CD8-positive, alpha-beta memory T cell (primary cell): ENCODE results near the gene SDCCAG8. TPM values are rescaled to one million over a fixed set of nuclear protein-coding genes. Genes with fewer than 3 reads are reported as not detected.

Experiments
- CTCF ChIA-PET: fragments of 350-600 bp; sonication (Branson Sonifier 250); formaldehyde crosslinking; loops from one replicate; lab custom pipeline; 2021; ENCODE audit warnings: antibody characterized with exemption; lab: Charles Lee
- POLR2A ChIA-PET: fragments of 350-600 bp; sonication (Branson Sonifier 250); formaldehyde crosslinking; loops from one replicate; lab custom pipeline; 2021; ENCODE audit warnings: antibody characterized with exemption; lab: Charles Lee
- DNase-seq, 5 donors: peaks; one replicate each; pipeline versions ENCODE4 v3.0.0 to v3.0.0-alpha.2; 2020 to 2022; ENCODE audit warnings: mixed read lengths in 1 of 5
- H3K27ac ChIP-seq: one replicate; pipeline ENCODE4 v1.7.0; 2013; ENCODE audit warnings: low read depth, mild to moderate bottlenecking, low read length, moderate library complexity
- H3K27me3 ChIP-seq: 2 replicates; pipeline ENCODE4 v1.7.0; 2013; ENCODE audit warnings: low read length, mild to moderate bottlenecking; ENCODE audit not compliant: insufficient read depth, poor library complexity, severe bottlenecking
- H3K36me3 ChIP-seq: 2 replicates; pipeline ENCODE4 v1.7.0; 2013; ENCODE audit warnings: mild to moderate bottlenecking, low read length, moderate library complexity; ENCODE audit not compliant: insufficient read depth
- H3K4me1 ChIP-seq: 2 replicates; pipeline ENCODE4 v1.7.0; 2013; ENCODE audit warnings: mild to moderate bottlenecking, low read length, moderate library complexity; ENCODE audit not compliant: insufficient read depth
- H3K4me3 ChIP-seq: 2 replicates; pipeline ENCODE4 v1.7.0; 2013; ENCODE audit warnings: mild to moderate bottlenecking, low read length
- H3K9me3 ChIP-seq: 2 replicates; pipeline ENCODE4 v1.7.0; 2013; ENCODE audit warnings: mild to moderate bottlenecking, low read length
- H3K27ac Mint-ChIP-seq, 8 donors: one replicate each; pipeline ENCODE4 v1.8.0; 2020 to 2021; ENCODE audit warnings: mixed read lengths in 8 of 8, mild to moderate bottlenecking in 6 of 8, inconsistent platforms in 3 of 8, moderate library complexity in 3 of 8
- H3K27me3 Mint-ChIP-seq, 2 donors: one replicate each; pipeline ENCODE4 v1.8.0; 2020 to 2021; ENCODE audit warnings: mixed read lengths in 2 of 2, mild to moderate bottlenecking in 1 of 2, moderate library complexity in 1 of 2
- H3K36me3 Mint-ChIP-seq, 3 donors: one replicate each; pipeline ENCODE4 v1.8.0; 2020 to 2021; ENCODE audit warnings: mixed read lengths in 3 of 3, inconsistent platforms in 1 of 3, mild to moderate bottlenecking in 1 of 3
- H3K4me1 Mint-ChIP-seq, 3 donors: one replicate each; pipeline ENCODE4 v1.8.0; 2020 to 2021; ENCODE audit warnings: mixed read lengths in 3 of 3, inconsistent platforms in 1 of 3, mild to moderate bottlenecking in 1 of 3
- H3K4me3 Mint-ChIP-seq, 7 donors: one replicate each; pipeline ENCODE4 v1.8.0; 2020 to 2021; ENCODE audit warnings: mixed read lengths in 7 of 7, mild to moderate bottlenecking in 6 of 7, moderate library complexity in 4 of 7, inconsistent platforms in 2 of 7
- H3K9me3 Mint-ChIP-seq, 5 donors: one replicate each; pipeline ENCODE4 v1.8.0; 2020 to 2022; ENCODE audit warnings: mixed read lengths in 5 of 5, mild to moderate bottlenecking in 3 of 5, moderate library complexity in 2 of 5, inconsistent platforms in 1 of 5
- polyA plus RNA-seq: library from polyadenylated mRNA; unstranded; fragments of 300-500 nt; fragmentation: Illumina TruSeq; gene quantifications from one replicate; pipeline ENCODE4 v1.2.3, GENCODE V29; 2021
- total RNA-seq, 2 experiments: library from RNA; stranded (reverse); gene quantifications; one replicate each; pipeline ENCODE4 v1.2.3, GENCODE V29; 2021

The SDCCAG8 gene
- total and polyA plus RNA-seq, 3 experiments from 2014 or later = 17.8 to 22.3 (median 18.3) TPM

- ChIA-PET POLR2A (no interaction called here), CTCF (no interaction called here)
- no peak overlapping the region for H3K27ac ChIP-seq
- Mint-ChIP-seq H3K27me3 (no peaks in the 10 kb centered on the region), H3K9me3 (no peaks in the 10 kb centered on the region), H3K27ac (no peak overlapping the region), H3K36me3 (peaks cover 0 to 21% (median 6%) of the 10 kb centered on the region in 3 donors), H3K4me3 (no peak overlapping the region), H3K4me1 (peaks cover 8 to 38% (median 31%) of the 10 kb centered on the region in 3 donors)
- H3K27me3 ChIP-seq = no peaks in the 10 kb centered on the region
- H3K9me3 ChIP-seq = no peaks in the 10 kb centered on the region
- DNase-seq = no peak
- H3K36me3 ChIP-seq = no peaks in the 10 kb centered on the region
- H3K4me1 ChIP-seq = no peaks in the 10 kb centered on the region
- H3K4me3 ChIP-seq = no peak overlapping the region
These were observed 10.4 kb downstream of the SDCCAG8 start for GRCh38 chr1:243266231-243266630.

DNA sequence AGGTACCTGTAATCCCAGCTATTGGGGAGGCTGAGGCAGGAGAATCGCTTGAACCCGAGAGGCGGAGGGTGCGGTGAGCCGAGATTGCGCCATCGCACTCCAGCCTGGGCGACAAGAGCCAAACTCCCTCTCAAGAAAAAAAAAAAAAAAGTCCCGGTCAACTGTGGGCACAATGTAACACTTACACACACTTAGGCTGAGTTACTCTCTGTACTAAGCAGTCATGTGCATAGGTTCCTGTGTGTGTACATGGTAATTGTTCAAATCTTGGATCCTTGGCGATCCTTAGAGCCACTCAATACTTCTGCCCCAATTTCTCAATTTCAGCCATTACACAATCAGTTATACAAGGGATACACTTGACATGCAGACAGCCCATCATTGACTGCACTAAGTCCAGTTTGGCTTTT lies 11.6 kb downstream of the SDCCAG8 start:
- Mint-ChIP-seq H3K36me3 (peaks cover 0 to 24% (median 6%) of the 10 kb centered on the region in 3 donors), H3K27ac (no peak overlapping the region), H3K27me3 (no peaks in the 10 kb centered on the region), H3K4me1 (peaks cover 6 to 38% (median 29%) of the 10 kb centered on the region in 3 donors), H3K9me3 (no peaks in the 10 kb centered on the region), H3K4me3 (no peak overlapping the region)
- no peaks in the 10 kb centered on the region for H3K27me3 ChIP-seq
- no peak overlapping the region for H3K4me3 ChIP-seq
- H3K9me3 ChIP-seq = no peaks in the 10 kb centered on the region
- DNase-seq = no peak
- ChIA-PET POLR2A (no interaction called here), CTCF (no interaction called here)
- no peaks in the 10 kb centered on the region for H3K36me3 ChIP-seq
- H3K27ac ChIP-seq = peak overlapping the region; percentile 63
- H3K4me1 ChIP-seq = no peaks in the 10 kb centered on the region

GRCh38 chr1:243267914-243268653 lies 12.2 kb downstream of the SDCCAG8 start:
- Mint-ChIP-seq H3K36me3 (peaks cover 0 to 27% (median 7%) of the 10 kb centered on the region in 3 donors), H3K27me3 (no peaks in the 10 kb centered on the region), H3K4me1 (peaks cover 8 to 39% (median 26%) of the 10 kb centered on the region in 3 donors), H3K9me3 (no peaks in the 10 kb centered on the region), H3K4me3 (no peak overlapping the region), H3K27ac (peak overlapping the region in 2 of 8 donors; percentile 4 to 23)
- Histone ChIP-seq H3K27ac (peak overlapping the region; percentile 63), H3K27me3 (no peaks in the 10 kb centered on the region), H3K4me1 (no peaks in the 10 kb centered on the region), H3K36me3 (no peaks in the 10 kb centered on the region), H3K9me3 (no peaks in the 10 kb centered on the region), H3K4me3 (no peak overlapping the region)
- CTCF ChIA-PET = no interaction called here
- POLR2A ChIA-PET = no interaction called here
- DNase-seq = no peak

GRCh38 chr1:243268751-243269460 lies 13.1 kb downstream of the SDCCAG8 start:
- H3K4me3 ChIP-seq = no peak overlapping the region
- no peak for DNase-seq
- no peaks in the 10 kb centered on the region for H3K27me3 Mint-ChIP-seq
- ChIA-PET POLR2A (no interaction called here), CTCF (no interaction called here)
- H3K36me3 ChIP-seq = no peaks in the 10 kb centered on the region
- no peaks in the 10 kb centered on the region for H3K27me3 ChIP-seq
- peak overlapping the region in 1 of 8 donors; percentile 15 for H3K27ac Mint-ChIP-seq
- H3K9me3 ChIP-seq = no peaks in the 10 kb centered on the region
- H3K4me1 Mint-ChIP-seq = peaks cover 9 to 35% (median 23%) of the 10 kb centered on the region in 3 donors
- H3K27ac ChIP-seq = peak overlapping the region; percentile 63
- no peak overlapping the region for H3K4me3 Mint-ChIP-seq
- peaks cover 4 to 33% (median 7%) of the 10 kb centered on the region in 3 donors for H3K36me3 Mint-ChIP-seq
- no peaks in the 10 kb centered on the region for H3K4me1 ChIP-seq
- H3K9me3 Mint-ChIP-seq = no peaks in the 10 kb centered on the region

DNA sequence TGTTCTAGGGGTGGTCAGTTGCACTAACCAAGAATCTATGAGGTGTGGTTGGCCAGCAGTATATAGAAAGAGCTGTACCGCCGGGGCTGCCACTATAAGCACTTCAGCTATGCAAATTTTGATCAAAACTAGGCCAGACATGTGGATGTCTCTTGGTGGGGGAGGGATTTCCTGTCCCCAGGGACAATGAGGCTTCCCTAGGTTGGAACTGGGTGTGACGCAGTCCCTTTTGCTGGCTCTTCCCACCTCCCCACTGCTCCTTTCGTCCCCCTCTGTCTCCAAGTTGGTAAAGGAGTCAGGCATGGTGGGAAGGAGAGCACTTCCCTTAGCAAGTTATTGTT lies 13.6 kb downstream of the SDCCAG8 start:
- Histone ChIP-seq H3K36me3 (no peaks in the 10 kb centered on the region), H3K27me3 (no peaks in the 10 kb centered on the region), H3K4me3 (no peak overlapping the region), H3K27ac (peak overlapping the region; percentile 63), H3K9me3 (no peaks in the 10 kb centered on the region), H3K4me1 (no peaks in the 10 kb centered on the region)
- no peak for DNase-seq
- ChIA-PET POLR2A (no interaction called here), CTCF (no interaction called here)
- Mint-ChIP-seq H3K27ac (peak overlapping the region in 1 of 8 donors; percentile 15), H3K4me1 (peaks cover 10 to 33% (median 21%) of the 10 kb centered on the region in 3 donors), H3K27me3 (no peaks in the 10 kb centered on the region), H3K4me3 (no peak overlapping the region), H3K36me3 (peaks cover 6 to 34% (median 7%) of the 10 kb centered on the region in 3 donors), H3K9me3 (no peaks in the 10 kb centered on the region)

- no peak for DNase-seq
- Mint-ChIP-seq H3K27me3 (no peaks in the 10 kb centered on the region), H3K36me3 (peaks cover 12 to 41% (median 13%) of the 10 kb centered on the region in 3 donors), H3K4me3 (no peak overlapping the region), H3K27ac (peak overlapping the region in 2 of 8 donors; percentile 15 to 18), H3K4me1 (peaks cover 10 to 33% (median 14%) of the 10 kb centered on the region in 3 donors), H3K9me3 (no peaks in the 10 kb centered on the region)
- POLR2A ChIA-PET = no interaction called here
- H3K36me3 ChIP-seq = peaks cover 5% of the 10 kb centered on the region
- peak overlapping the region; percentile 63 for H3K27ac ChIP-seq
- H3K4me1 ChIP-seq = no peaks in the 10 kb centered on the region
- no peak overlapping the region for H3K4me3 ChIP-seq
- CTCF ChIA-PET = no interaction called here
- H3K9me3 ChIP-seq = no peaks in the 10 kb centered on the region
- H3K27me3 ChIP-seq = no peaks in the 10 kb centered on the region
These were observed 14.4 kb downstream of the SDCCAG8 start for GRCh38 chr1:243270097-243270864.

DNA sequence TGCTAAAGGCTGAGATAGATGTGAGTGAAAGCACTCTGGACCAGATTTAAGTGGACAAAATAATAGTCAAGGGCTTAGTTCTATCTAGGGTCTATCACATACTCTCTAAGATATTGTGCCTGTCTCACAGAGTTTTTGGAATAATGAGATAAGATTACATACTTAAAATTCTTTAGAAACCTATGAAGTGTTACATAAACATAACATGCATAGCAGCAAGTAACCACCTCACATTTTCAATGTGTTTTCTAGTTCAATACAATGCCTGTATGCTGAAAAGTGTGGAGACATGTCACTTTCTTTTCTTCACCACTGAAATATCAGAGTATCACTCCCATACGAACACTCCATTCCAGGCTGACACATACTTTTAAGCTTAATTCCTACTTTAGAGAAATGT lies 16.2 kb downstream of the SDCCAG8 start:
- H3K9me3 ChIP-seq = no peaks in the 10 kb centered on the region
- POLR2A ChIA-PET = no interaction called here
- H3K27me3 Mint-ChIP-seq = no peaks in the 10 kb centered on the region
- H3K4me3 Mint-ChIP-seq = no peak overlapping the region
- no peaks in the 10 kb centered on the region for H3K4me1 ChIP-seq
- no peak for DNase-seq
- H3K36me3 ChIP-seq = peaks cover 5% of the 10 kb centered on the region
- CTCF ChIA-PET = interaction anchor here (1.7 kb wide), 1 partner anchor 16 kb away, joined by 5 read pairs; the partner anchor contains the start of genes CEP170 and SDCCAG8
- H3K27ac Mint-ChIP-seq = peak overlapping the region in 1 of 8 donors; percentile 6
- no peaks in the 10 kb centered on the region for H3K27me3 ChIP-seq
- H3K4me3 ChIP-seq = no peak overlapping the region
- no peak overlapping the region for H3K27ac ChIP-seq
- H3K36me3 Mint-ChIP-seq = peaks cover 12 to 54% (median 25%) of the 10 kb centered on the region in 3 donors
- H3K9me3 Mint-ChIP-seq = no peaks in the 10 kb centered on the region
- H3K4me1 Mint-ChIP-seq = peaks cover 10 to 33% (median 14%) of the 10 kb centered on the region in 3 donors
